Suprapubic skin (tissue), 4 donors: ENCODE results near the gene SGPL1. TPM values are rescaled to one million over a fixed set of nuclear protein-coding genes. Genes with fewer than 3 reads are reported as not detected.
A peak's percentile ranks its signal among the peaks of the same experiment; 100 is the strongest.

Source experiments
- DNase-seq, 2 donors: peaks; one replicate each; pipeline ENCODE4 v3.0.0-alpha.2; 2019; ENCODE audit warnings: low spot score in 2 of 2
- H3K27ac ChIP-seq: fragments of 200-600 bp; sonication (generic); one replicate; pipeline ENCODE4 v1.5.1; 2019
- H3K27me3 ChIP-seq: fragments of 200-600 bp; sonication (generic); one replicate; pipeline ENCODE4 v1.5.1; 2019
- H3K36me3 ChIP-seq: fragments of 200-600 bp; sonication (generic); one replicate; pipeline ENCODE4 v1.5.1; 2019
- H3K4me1 ChIP-seq: fragments of 200-600 bp; sonication (generic); one replicate; pipeline ENCODE4 v1.5.1; 2019
- H3K4me3 ChIP-seq: fragments of 200-600 bp; sonication (generic); one replicate; pipeline ENCODE4 v1.5.1; 2019; ENCODE audit warnings: mild to moderate bottlenecking
- H3K9me3 ChIP-seq: fragments of 200-600 bp; sonication (generic); one replicate; pipeline ENCODE4 v1.5.1; 2019
- CTCF ChIP-seq, 2 donors: fragments of 200-600 bp in 1 of 2; fragments of 450-650 bp in 1 of 2; sonication (generic) in 1 of 2; IDR thresholded peaks; one replicate each; pipeline ENCODE4 v1.5.1; 2016 to 2019; ENCODE audit warnings: antibody characterized with exemption in 2 of 2, mild to moderate bottlenecking in 1 of 2, moderate library complexity in 1 of 2
- EP300 ChIP-seq: sonication (generic); formaldehyde crosslinking; IDR thresholded peaks from one replicate; pipeline ENCODE4 v1.6.1; 2017; ENCODE audit warnings: antibody characterized with exemption
- POLR2A ChIP-seq, 2 donors: fragments of 450-650 bp; IDR thresholded peaks; one replicate each; pipeline ENCODE4 v1.6.1; 2017; ENCODE audit warnings: antibody characterized with exemption in 2 of 2, mild to moderate bottlenecking in 2 of 2, moderate library complexity in 2 of 2
- POLR2AphosphoS5 ChIP-seq, 3 donors: sonication (generic); formaldehyde crosslinking; IDR thresholded peaks; one replicate each; pipeline ENCODE4 v1.6.1; 2017; ENCODE audit warnings: antibody characterized with exemption in 3 of 3
- WGBS: methylation state at CpG from one replicate; pipeline ENCODE4 v1.1.5; 2018; 5-methylcytosine and 5-hydroxymethylcytosine counted together
- total RNA-seq, 4 donors: library from RNA; depleted of rRNA; stranded (reverse); fragments of >200 nt; gene quantifications; one replicate each; pipeline ENCODE4 v1.1.0, GENCODE V29; 2016

SGPL1 gene
- total RNA-seq, 4 donors from 2014 or later = 54.4 to 80.1 (median 59.6) TPM

- H3K9me3 ChIP-seq = no peaks in the 10 kb centered on the region
- DNase-seq = peak; percentile 80 to 88
- 4% methylated on average over 4 of the region's 4 CpGs for WGBS
- no peaks in the 10 kb centered on the region for H3K27me3 ChIP-seq
- no peaks in the 10 kb centered on the region for H3K4me1 ChIP-seq
- H3K36me3 ChIP-seq = peaks cover 67% of the 10 kb centered on the region
- no peak for TF ChIP-seq EP300
- peak; percentile 82 to 90 for TF ChIP-seq CTCF (IDR thresholded peaks at IDR 0.05)
- no peak overlapping the region for H3K27ac ChIP-seq
- H3K4me3 ChIP-seq = no peak overlapping the region
These were observed 64.4 kb downstream of the SGPL1 start for GRCh38 chr10:70880077-70880534.

GRCh38 chr10:70884741-70885140 lies 69.0 kb downstream of the SGPL1 start:
- Histone ChIP-seq H3K9me3 (no peaks in the 10 kb centered on the region), H3K4me1 (peaks cover 18% of the 10 kb centered on the region), H3K27me3 (no peaks in the 10 kb centered on the region), H3K36me3 (peaks cover 30% of the 10 kb centered on the region), H3K4me3 (no peak overlapping the region), H3K27ac (no peak overlapping the region)
- DNase-seq = no peak
- WGBS = 95% methylated on average over 1 of the region's 1 CpG
- TF ChIP-seq POLR2A (IDR thresholded peaks at IDR 0.05) (no peak), EP300 (no peak), CTCF (IDR thresholded peaks at IDR 0.05) (no peak), POLR2AphosphoS5 (IDR thresholded peaks at IDR 0.05) (no peak)

GRCh38 chr10:70885481-70885880 lies 69.7 kb downstream of the SGPL1 start:
- Histone ChIP-seq H3K36me3 (peaks cover 30% of the 10 kb centered on the region), H3K27ac (no peak overlapping the region), H3K4me1 (peaks cover 18% of the 10 kb centered on the region), H3K27me3 (no peaks in the 10 kb centered on the region), H3K9me3 (no peaks in the 10 kb centered on the region), H3K4me3 (no peak overlapping the region)
- TF ChIP-seq CTCF (IDR thresholded peaks at IDR 0.05) = no peak
- TF ChIP-seq POLR2AphosphoS5 (IDR thresholded peaks at IDR 0.05) = no peak
- TF ChIP-seq EP300 = no peak
- no peak for TF ChIP-seq POLR2A (IDR thresholded peaks at IDR 0.05)
- no peak for DNase-seq
- WGBS = 87% methylated on average over 4 of the region's 4 CpGs

GRCh38 chr10:70885931-70886903 lies 70.5 kb downstream of the SGPL1 start:
- no peak for DNase-seq
- H3K9me3 ChIP-seq = no peaks in the 10 kb centered on the region
- 86% methylated on average over 16 of the region's 18 CpGs for WGBS
- no peak for TF ChIP-seq CTCF (IDR thresholded peaks at IDR 0.05)
- no peak for TF ChIP-seq EP300
- TF ChIP-seq POLR2A (IDR thresholded peaks at IDR 0.05) = no peak
- no peak for TF ChIP-seq POLR2AphosphoS5 (IDR thresholded peaks at IDR 0.05)
- H3K4me3 ChIP-seq = no peak overlapping the region
- H3K27me3 ChIP-seq = no peaks in the 10 kb centered on the region
- peaks cover 18% of the 10 kb centered on the region for H3K4me1 ChIP-seq
- H3K27ac ChIP-seq = no peak overlapping the region
- peaks cover 29% of the 10 kb centered on the region for H3K36me3 ChIP-seq

GRCh38 chr10:70886921-70887665 lies 71.3 kb downstream of the SGPL1 start:
- no peak for DNase-seq
- H3K36me3 ChIP-seq = peaks cover 20% of the 10 kb centered on the region
- H3K4me1 ChIP-seq = peaks cover 18% of the 10 kb centered on the region
- WGBS = 78% methylated on average over 12 of the region's 12 CpGs
- H3K27ac ChIP-seq = no peak overlapping the region
- TF ChIP-seq EP300 (no peak), CTCF (IDR thresholded peaks at IDR 0.05) (no peak), POLR2A (IDR thresholded peaks at IDR 0.05) (no peak), POLR2AphosphoS5 (IDR thresholded peaks at IDR 0.05) (no peak)
- H3K4me3 ChIP-seq = peak overlapping the region; percentile 89
- no peaks in the 10 kb centered on the region for H3K27me3 ChIP-seq
- no peaks in the 10 kb centered on the region for H3K9me3 ChIP-seq
